DMS 273 (cell line): Measurements from ENCODE around the gene FBXO21.
A peak's percentile ranks its signal among the peaks of the same experiment; 100 is the strongest.

Source experiments
- DNase-seq: peaks from one replicate; lab custom pipeline; 2025; ENCODE audit not compliant: unreplicated experiment; lab: John Stamatoyannopoulos, UW

FBXO21 gene

DNA sequence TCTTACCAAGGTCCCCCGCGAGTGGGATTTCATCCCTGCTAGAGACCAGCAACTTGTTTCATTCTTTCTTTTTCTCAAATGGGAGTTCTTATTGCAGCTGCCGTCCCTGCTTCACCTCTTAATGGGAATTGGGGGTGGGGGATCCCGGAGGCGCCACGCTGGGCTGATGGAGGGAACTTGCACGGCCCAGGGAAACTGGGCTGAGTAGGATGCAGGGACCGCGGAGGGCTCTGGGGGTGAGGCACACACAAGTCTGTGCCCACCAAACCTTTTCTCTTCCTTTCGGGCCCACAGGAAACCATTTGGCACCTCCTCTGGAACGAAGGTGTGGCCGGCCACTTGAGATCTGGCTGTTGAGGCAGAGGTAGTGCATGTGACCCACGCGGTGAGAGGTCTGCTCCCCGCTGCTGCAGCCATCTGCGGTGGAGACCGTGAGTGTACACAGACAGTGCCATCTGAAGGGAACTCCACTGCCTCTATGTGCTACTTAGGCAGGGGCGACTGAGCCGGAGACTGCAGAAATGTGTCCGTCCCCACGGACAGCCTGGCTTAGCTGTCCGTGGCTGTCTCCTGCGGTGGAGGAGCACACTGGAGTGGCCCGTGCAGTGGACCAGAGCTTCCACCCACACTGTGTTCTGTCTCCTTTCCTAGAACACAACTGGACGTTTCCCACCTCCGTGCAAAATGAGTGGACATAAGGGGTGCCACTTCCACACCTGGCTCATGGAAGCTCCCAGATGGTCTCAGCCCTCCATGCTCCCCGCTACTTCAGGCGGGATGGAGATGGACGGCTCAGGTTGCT lies 49.0 kb downstream of the FBXO21 start:
- DNase-seq, result peak; percentile 38

DNA sequence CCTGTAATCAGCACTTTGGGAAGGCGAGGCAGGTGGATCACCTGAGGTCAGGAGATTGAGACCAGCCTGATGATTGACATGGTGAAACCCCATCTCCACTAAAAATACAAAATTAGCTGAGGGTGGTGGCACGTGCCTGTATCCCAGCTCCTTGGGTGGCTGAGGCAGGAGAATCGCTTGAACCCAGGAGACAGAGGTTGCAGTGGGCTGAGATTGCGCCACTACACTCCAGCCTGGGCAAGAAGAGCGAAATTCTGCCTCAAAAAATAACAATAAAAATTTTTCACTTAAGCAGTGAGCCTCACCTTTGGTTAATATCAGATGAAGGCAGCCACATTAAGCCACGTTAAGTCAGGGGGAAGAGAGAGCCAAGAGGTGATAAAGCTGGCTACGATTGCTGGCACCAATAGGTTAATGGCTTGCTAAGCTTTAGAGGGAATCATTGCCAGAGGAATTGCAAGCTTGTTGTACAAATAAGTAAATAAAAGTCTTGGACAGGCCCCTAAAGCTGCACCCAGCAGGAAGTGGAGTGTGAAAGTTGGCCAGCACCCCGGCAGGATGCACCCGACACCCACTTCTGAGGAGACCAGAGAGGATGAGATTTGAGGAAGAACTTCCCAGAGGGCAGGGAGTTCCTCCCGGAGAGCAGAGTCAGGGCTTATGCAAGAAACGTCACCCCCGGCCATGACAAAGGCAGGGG lies 49.7 kb downstream of the FBXO21 start:
- DNase-seq, result peak; percentile 10

DNA sequence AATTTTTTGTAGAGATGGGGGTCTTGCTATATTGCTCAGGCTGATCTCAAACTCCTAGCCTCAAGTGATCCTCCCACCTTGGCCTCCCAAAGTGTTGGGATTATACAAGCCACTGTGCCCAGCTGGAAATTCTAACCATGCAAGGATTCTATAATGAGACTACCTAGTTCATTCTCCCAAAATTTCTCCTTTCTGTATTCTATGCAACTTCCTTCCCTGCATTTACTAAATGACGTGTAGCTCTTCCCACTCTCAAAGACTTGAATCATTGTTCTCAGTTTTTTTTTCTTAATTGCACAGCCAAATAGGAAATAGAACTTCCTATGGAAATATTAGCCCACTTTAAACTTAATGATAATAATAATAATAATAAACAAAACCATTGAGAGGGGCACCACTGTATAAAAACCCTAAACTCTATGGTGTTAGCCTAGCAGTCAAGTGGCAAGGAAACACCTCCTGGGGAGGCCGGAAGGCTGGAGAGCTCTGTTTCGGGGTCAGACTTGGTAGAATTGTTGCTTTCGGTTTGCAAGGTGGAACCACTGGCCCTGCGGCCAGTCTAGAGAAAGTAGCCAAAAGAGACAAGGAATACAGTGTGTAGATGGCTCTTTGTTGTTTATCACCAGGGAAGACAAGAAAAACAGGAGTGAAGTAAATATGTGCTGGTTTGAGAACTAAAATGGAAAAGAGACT lies 51.1 kb downstream of the FBXO21 start:
- no peak for DNase-seq

DNA sequence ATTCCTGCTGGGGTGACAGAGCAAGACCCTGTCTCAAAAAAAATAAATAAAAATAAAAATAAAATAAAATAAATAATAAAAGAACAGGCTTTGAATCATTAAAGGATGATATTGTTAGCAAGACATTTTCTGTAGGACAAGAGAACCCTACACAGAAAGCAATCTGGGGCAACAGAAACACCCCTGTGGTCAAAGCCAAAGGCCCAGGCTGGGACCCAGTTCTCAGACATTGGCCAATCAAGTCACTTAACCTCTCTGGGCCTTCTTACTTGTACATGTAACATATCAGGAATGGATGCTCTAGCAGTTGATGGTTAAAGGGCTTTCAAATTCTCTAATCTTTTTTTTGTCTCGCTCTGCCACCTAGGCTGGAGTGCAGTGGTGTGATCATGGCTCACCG lies 55.5 kb downstream of the FBXO21 start:
- no peak for DNase-seq

DNA sequence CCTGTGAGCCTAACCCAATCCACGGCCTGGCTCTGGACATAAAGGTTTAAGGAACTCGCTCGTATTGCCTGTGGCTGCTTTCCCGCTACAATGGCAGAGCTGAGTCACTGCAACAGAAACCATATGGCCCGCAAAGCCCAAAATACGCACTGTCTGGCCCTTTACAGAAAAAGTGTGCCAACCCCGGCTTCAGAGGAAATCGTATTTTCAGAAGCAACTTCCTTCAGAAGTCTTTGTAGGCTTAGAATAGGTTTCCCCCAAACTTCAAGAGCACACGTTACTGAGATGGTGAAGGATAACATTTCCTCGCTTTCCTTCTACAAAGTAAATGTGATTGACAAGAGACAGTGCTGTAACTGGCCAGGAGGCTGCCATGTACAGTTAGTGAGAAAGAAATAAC lies 56.2 kb downstream of the FBXO21 start:
- DNase-seq, result peak; percentile 73

DNA sequence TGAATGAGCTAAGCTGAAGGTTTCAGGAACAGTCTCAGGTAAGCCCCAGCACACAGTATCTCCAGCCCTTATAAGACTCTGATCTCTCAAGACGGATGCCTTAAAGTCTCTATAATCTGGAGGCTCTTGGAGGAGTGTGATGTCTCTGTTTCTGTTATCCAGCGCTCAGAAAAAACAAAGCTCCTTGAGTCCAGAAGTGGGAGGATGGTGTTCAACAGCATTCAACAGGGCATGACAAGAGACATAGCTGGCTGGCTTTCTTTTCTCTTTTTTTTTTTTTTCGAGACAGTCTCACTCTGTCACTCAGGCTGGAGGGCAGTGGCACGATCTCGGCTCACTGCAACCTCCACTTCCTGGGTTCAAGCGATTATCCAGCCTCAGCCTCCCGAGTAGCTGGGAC lies 59.5 kb downstream of the FBXO21 start:
- no peak for DNase-seq

DNA sequence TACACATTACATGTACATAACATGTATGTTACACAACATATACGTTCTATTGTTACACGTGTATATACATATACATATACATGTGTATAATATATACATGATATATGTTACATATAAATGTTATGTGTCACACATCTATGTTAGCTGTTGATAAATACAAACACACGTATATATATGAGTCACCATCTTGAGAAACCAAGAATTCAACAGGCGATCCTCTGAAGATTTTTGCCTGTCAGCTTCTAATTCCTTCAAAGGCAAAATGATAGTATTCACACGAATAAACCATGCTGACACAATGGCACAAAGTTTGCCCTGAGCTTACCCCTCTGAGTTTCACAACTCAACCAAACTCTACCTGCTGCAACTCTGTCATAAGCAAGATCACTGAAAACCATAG lies 60.9 kb downstream of the FBXO21 start:
- DNase-seq, result no peak

DNA sequence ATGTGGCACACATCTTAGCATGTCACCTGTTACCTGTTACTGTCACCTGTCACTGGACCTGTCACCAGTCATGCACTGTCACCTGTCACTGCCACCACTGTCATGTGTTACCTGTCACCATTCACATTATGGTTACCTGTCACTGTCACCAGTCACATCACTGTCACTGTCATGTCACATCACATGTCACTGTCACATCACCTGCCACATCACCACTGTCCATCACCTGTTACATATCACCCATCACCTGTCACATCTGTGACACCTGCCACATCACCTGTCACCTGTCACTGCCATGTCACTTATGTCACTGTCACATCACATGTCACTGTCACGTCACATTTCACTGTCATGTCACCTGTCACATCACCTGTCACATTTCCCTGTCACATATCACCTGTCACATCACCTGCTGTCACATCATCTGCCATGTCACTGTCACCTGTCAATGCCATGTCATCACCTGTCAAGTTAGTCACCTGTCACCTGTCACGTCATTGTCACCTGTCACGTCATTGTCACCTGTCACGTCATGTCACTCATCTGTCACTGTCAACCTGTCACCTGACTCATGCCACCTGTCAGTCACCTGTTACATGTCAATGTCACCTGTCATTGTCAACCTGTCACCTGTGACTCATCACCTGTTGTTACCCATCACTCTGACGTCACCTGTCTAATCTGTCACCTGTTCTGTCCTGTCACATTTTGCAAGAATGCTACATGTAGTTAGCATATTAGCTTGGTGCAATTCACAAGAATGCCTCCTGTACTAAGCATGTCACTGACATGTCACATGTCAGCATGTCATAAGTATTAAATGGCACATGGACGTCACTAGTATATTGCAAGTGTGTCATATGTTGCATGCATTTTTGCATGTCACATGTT lies 62.1 kb downstream of the FBXO21 start:
- DNase-seq, result no peak

DNA sequence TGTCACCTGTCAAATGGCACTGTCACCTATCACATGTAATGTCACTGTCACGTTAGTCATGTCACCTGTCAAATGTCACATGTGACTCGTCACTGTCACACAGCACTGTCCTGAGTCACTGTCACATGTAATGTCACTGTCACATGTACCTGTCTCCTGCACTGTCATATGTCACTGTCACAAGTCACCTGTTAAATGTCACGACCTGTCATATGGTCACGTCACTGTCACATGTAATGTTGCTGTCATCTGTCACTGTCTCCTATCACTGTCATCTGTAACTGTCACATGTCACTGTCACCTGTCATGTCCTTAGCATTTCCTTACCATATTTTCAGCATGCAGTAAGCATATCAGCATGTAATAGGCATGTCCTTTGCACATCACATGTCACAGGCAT lies 63.9 kb downstream of the FBXO21 start:
- DNase-seq, result no peak

DNA sequence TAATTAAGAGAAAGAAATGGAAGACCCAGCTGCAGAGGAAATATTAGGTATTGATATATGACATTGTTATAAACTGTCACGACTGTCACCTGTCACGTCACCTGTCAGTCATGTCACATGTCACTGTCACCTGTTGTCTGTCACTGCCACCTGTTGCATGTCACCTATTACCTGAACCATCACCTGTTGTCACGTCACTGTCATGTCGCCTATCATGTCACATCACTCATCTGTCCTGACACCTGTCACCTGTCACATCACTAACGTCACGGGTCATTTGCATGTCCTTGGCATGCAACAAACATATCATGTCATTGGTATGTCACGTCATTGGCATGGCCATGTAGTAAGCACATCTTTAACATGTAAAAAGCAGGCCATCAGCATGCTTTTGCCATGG lies 64.5 kb downstream of the FBXO21 start:
- DNase-seq, result no peak

DNA sequence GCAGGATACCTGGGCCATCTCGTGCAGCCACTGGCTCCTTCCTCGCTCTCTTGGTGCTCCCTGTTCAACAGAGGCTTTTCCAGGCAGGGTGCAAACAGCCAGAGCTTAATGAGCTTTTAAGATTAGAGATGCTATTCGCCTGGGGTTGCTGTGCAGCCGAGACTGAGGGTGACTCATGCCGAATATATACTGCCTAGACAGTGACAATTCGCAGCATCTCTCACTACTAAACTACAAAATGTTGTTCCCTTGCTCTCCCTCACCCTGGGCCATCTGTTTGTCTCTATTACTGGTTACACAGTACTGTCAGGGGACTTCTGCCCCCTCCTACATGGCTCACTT lies 65.0 kb downstream of the FBXO21 start:
- DNase-seq, result peak; percentile 67

DNA sequence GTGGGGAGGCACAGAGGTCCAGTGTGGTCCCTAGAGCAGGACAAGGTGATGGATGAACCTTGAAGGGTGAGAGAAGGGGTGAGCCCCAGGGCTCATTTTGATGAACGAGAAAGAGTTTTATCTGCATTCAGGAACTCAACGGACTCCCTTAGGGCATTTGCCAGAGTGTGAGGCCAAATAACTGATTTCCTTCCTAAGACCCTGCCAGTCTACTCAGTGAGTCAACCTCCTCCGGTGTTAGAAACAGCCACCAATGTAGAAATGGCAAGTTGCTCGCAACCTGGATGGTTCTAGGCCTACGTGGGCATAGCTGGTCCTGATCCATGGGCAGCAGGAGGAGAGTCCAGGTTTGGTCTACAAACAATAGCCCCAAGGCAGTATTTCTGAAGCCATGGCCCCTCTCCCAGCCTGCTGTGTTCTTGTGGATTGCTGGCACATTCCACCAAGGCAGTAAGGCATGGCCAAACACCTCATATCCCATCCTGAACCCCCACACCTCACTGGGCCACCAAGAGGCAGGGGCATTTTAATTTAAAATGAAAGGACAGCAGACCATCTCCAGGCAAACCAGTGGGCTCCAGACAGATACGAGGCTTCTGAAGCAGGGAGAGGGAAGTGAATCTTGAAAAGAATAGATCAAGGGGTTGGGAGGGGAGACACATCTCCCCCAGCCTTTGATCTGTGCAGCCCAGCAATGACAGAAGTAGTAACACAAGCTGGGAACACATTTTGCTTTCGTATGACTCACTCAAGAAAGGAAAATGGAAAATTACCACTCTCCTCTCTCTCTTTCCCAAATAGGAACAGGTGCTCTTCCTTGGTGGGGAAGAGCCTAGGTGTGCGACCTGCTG lies 65.6 kb downstream of the FBXO21 start:
- DNase-seq, result peak; percentile 37

DNA sequence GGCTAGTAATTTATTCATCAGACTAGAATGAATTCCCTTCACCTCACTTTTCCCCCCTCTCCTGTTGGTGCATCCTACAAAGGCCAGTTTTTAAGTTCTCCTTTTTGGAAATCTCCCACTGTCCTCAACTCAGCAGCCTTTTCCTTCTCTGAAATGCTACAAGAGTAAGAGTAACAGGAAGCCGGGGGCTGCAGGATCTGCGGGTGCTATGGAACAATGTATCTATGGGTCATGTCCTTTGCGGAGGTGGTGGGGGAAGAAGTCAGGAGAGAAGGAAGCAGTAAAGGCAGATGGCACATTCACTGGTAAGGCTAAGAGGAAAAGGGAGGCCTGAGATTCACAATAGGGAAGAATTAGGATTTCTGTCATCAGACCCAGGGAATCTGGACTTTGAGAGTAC lies 68.8 kb downstream of the FBXO21 start:
- DNase-seq, result peak; percentile 33

DNA sequence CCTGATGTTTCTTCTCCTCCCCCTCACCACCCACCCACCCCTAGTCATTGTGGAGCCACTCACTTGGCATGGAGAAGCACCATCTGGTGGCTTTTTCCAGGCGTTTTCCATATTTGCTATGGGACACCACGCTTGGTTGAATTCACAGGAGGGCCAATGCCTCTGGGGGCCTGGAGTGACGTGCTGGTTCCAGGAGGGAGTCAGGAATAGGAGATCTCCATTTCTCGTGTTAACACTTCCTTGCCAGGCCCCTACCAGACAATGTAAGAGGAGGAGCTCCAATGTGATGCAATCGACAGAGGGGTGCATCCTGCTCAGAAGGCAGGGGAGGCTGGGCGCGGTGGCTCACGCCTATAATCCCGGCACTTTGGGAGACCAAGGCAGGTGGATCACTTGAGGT lies 69.5 kb downstream of the FBXO21 start:
- DNase-seq, result peak; percentile 95

DNA sequence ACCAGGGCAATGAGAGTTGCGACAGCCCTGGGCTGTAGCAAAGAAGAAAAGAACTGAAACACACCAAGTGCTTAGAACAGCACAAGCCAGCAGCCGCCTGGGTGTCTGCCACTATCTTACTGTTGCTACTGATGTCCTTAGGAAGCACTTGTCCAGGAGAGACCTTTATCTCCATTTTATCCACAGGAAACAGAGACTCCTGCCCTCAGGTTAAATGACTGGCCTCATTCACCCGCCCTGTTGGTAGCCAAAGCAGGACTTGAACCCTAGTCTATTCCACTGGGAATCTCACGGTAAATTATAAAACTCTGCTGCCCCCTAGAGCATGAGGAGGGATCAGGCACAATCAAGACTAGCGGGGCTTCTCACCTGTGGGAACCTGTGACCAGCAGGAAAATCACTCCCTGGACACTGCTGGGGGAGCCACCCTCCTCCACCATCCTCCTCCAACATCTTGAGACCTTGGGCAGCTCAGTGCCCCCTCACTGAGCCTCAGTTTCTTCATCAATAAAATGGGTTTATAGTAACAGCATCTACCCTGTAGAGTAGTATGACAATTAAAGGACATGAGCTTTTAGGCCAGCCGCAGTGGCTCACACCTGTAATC lies 70.6 kb downstream of the FBXO21 start:
- DNase-seq, result peak; percentile 63

DNA sequence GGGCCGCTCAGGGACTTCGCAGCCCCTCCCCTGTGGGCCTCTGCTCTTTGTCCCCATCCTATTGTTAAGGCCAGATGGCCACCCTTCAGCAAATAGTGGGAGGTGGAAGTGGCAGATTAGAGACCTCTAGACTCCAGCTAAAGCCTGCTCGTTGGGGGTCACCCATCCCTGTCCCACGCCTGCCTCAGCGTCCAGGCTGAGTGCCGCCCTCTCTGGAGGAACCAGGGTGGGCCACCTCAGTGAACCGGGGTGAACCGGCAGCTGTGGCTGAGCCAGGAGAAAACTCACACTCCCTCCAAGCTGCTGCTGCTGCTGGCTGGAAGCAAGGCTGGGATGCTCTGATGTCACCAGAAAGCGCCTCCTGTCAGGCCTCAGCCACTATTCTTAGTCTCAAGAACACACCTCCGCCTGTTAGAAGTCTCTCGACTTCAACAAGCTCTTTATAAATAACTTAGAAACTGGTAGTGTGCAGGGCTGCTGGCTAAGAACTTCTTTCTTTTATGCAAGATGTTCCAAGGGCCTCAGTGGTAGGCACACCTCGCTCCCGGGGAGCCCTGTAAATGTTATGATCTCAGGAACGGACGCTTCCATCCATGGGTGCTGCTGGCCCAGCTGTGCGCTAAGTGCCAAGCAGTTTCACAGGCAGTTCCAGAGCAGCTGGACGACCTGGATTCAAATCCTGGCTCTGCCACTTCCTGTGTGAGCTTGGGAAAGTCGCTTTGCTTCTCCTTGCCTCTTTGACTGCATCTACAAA lies 71.3 kb downstream of the FBXO21 start:
- DNase-seq, result peak; percentile 73

DNA sequence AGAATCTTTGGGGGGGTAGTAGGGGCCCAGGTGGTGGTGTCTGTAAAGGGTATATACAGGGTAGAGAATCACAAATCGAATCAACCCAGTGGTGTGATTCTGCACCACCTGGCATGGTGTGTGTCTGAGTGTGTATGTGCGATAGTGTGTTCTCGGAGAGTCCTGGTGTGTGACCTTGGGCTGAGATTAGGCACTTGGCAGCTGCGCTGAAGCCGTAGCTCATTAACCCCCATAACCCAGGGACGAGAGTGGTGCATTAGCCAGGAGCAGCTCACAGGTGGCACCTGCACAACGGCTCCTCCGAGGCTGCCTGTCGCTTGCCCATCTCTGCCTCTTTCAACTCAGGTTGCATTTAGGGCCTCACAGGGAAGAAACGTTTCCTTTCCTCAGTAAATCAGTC lies 75.5 kb downstream of the FBXO21 start:
- no peak for DNase-seq

DNA sequence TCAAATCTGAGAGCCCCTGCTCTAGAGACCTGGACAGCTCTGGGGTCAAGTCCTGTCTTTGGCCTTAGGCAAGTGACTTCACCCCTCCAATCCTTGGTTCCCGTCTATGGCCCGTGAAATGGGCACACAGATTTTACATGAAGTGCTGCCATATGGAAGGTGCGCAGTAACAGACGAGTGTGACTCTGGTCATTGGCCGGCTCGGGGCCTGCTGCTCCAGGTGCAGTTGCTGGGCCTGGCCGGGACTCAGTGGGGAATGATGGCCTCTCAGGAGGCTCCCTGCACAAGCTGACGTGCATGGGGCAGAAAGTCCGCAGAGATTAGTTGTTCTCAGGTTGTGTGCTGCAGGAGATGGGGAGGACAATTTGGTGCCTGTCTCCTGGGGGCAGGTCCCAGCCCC lies 77.0 kb downstream of the FBXO21 start:
- no peak for DNase-seq
